Aorta (tissue), 5 donors: ENCODE measurements around the gene MICU1. TPM values are rescaled to one million over a fixed set of nuclear protein-coding genes. Genes with fewer than 3 reads are reported as not detected.

ENCODE experiments used
- ATAC-seq: fragments of 200-7000 bp; cut with Tn5 transposase; one replicate; pipeline ENCODE4 v1.9.1; 2022; ENCODE audit warnings: moderate library complexity; ENCODE audit not compliant: low FRiP score
- DNase-seq, 2 donors: peaks; one replicate each; pipeline ENCODE4 v3.0.0-alpha.2; 2020
- H3K27ac ChIP-seq, 2 donors: one replicate each; pipeline ENCODE4 v1.5.1; 2013; ENCODE audit warnings: low read length in 2 of 2, mild to moderate bottlenecking in 2 of 2, moderate library complexity in 2 of 2, control low read depth in 1 of 2, inconsistent platforms in 1 of 2, low read depth in 1 of 2
- H3K27me3 ChIP-seq, 2 donors: one replicate each; pipeline ENCODE4 v1.6.1; 2013; ENCODE audit warnings: control low read depth in 1 of 2, low read length in 1 of 2, mild to moderate bottlenecking in 1 of 2, moderate library complexity in 1 of 2; ENCODE audit not compliant: insufficient read depth in 2 of 2, control insufficient read depth in 1 of 2
- H3K36me3 ChIP-seq, 2 donors: one replicate each; pipeline ENCODE4 v1.6.1; 2013; ENCODE audit warnings: control low read depth in 1 of 2, low read length in 1 of 2, mild to moderate bottlenecking in 1 of 2; ENCODE audit not compliant: insufficient read depth in 2 of 2, control insufficient read depth in 1 of 2
- H3K4me1 ChIP-seq, 2 donors: one replicate each; pipeline ENCODE4 v1.6.1; 2013; ENCODE audit warnings: low read length in 2 of 2, control low read depth in 1 of 2, mild to moderate bottlenecking in 1 of 2, moderate library complexity in 1 of 2; ENCODE audit not compliant: insufficient read depth in 2 of 2, control insufficient read depth in 1 of 2
- H3K4me3 ChIP-seq, 2 donors: one replicate each; pipeline ENCODE4 v1.5.1; 2013; ENCODE audit warnings: low read length in 2 of 2, control low read depth in 1 of 2, mild to moderate bottlenecking in 1 of 2
- H3K9me3 ChIP-seq: one replicate; pipeline ENCODE4 v1.6.1; 2013; ENCODE audit warnings: mild to moderate bottlenecking, low read length; ENCODE audit not compliant: control insufficient read depth
- WGBS, 2 donors: extraction: QIAGEN DNeasy Blood & Tissue Kit; methylation state at CpG; one replicate each; pipeline ENCODE4 v1.1.7; 2013; 5-methylcytosine and 5-hydroxymethylcytosine counted together
- intact Hi-C, 2 donors: fragments of 100-400 bp; cut with DNase I; formaldehyde crosslinking; loops; one replicate each; pipeline versions ENCODE4 v1.14.2 to v1.15.0; 2022
- polyA plus RNA-seq, 2 donors: library from polyadenylated mRNA; stranded (reverse); fragments of 200-250 nt; gene quantifications; one replicate each; pipeline ENCODE4 v1.2.3, GENCODE V29; 2013
- total RNA-seq, 2 donors: library from RNA; stranded (reverse); fragmentation: NEBNext Ultra II Directional; extraction: Animal tissue kit (Norgen Biotek cat#: 25700); gene quantifications; one replicate each; pipeline ENCODE4 v1.2.1, GENCODE V29; 2021
- donor health status: healthy with polysubstance abuse.
- donor health status: Bipolar disorder and iron deficiency.
- donor health status: DM: no; HTN: no; CAD: no.
- donor health status: DM: no; HTN: no; CAD: no.
- donor health status: DM: yes; HTN: yes; CAD: no.

MICU1 gene
- total and polyA plus RNA-seq, 4 donors: 23.7 to 40.7 (median 37.5) TPM

- DNase-seq (peak in 1 of 2 donors; percentile 7), ATAC-seq (no peak)
- peak overlapping the region in 1 of 2 donors; percentile 17 for H3K27ac ChIP-seq
- no peak overlapping the region for H3K4me3 ChIP-seq
- 85 to 89% methylated on average over 7 of the region's 7 CpGs for WGBS, 2 donors
- H3K4me1 ChIP-seq: no peaks in the 10 kb centered on the region
- H3K27me3 ChIP-seq: no peaks in the 10 kb centered on the region
- H3K36me3 ChIP-seq: peaks cover 0 to 1% of the 10 kb centered on the region in 2 donors
- intact Hi-C loops: loop anchor here (2.0 to 10.0 kb wide), 6 partner anchors 328 to 510 kb away; partner anchors contain the start of gene MCU (in 2 of the 2)
- no peaks in the 10 kb centered on the region for H3K9me3 ChIP-seq
These were observed 260.6 kb downstream of the MICU1 start for GRCh38 chr10:72365106-72365895.

- no peaks in the 10 kb centered on the region for H3K4me1 ChIP-seq
- no peak overlapping the region for H3K4me3 ChIP-seq
- intact Hi-C loops: loop anchor here (2.0 to 10.0 kb wide), 5 partner anchors 328 to 510 kb away; partner anchors contain the start of gene MCU (in 2 of the 2)
- H3K27me3 ChIP-seq: no peaks in the 10 kb centered on the region
- peak; percentile 94 for ATAC-seq
- peaks cover 0 to 1% of the 10 kb centered on the region in 2 donors for H3K36me3 ChIP-seq
- 2 to 3% methylated on average over 12 of the region's 12 CpGs for WGBS, 2 donors
- H3K9me3 ChIP-seq: no peaks in the 10 kb centered on the region
- DNase-seq: peak; percentile 92 to 96
- H3K27ac ChIP-seq: peak overlapping the region in 1 of 2 donors; percentile 35
These were observed 261.6 kb downstream of the MICU1 start for GRCh38 chr10:72364239-72364777.

GRCh38 chr10:72356987-72357386, 268.9 kb downstream of the MICU1 start:
- Histone ChIP-seq H3K9me3 (no peaks in the 10 kb centered on the region), H3K36me3 (no peaks in the 10 kb centered on the region), H3K4me3 (no peak overlapping the region), H3K4me1 (peaks cover 0 to 2% of the 10 kb centered on the region in 2 donors), H3K27ac (no peak overlapping the region), H3K27me3 (no peaks in the 10 kb centered on the region)
- DNase-seq (peak in 1 of 2 donors; percentile 22), ATAC-seq (no peak)
- WGBS, 2 donors: 62% methylated on average over 4 of the region's 4 CpGs
- intact Hi-C loops: loop anchor here in 1 of 2 donors (10.0 kb wide), 1 partner anchor 268 kb away; the partner anchor contains the start of gene MICU1

- no peak overlapping the region for H3K4me3 ChIP-seq
- H3K27me3 ChIP-seq: no peaks in the 10 kb centered on the region
- ATAC-seq (no peak), DNase-seq (peak in 1 of 2 donors; percentile 9)
- no peak overlapping the region for H3K27ac ChIP-seq
- 91 to 92% methylated on average over 6 of the region's 6 CpGs for WGBS, 2 donors
- no peaks in the 10 kb centered on the region for H3K9me3 ChIP-seq
- H3K4me1 ChIP-seq: peaks cover 0 to 2% of the 10 kb centered on the region in 2 donors
- intact Hi-C loops: loop anchor here in 1 of 2 donors (10.0 kb wide), 1 partner anchor 269 kb away; the partner anchor contains the start of gene MICU1
- H3K36me3 ChIP-seq: no peaks in the 10 kb centered on the region
These were observed 269.8 kb downstream of the MICU1 start for GRCh38 chr10:72356115-72356514.

GRCh38 chr10:72355214-72355555, 270.7 kb downstream of the MICU1 start:
- peak overlapping the region in 1 of 2 donors; percentile 52 for H3K27ac ChIP-seq
- WGBS, 2 donors: 17 to 25% methylated on average over 7 of the region's 7 CpGs
- H3K4me3 ChIP-seq: peak overlapping the region in 1 of 2 donors; percentile 76
- no peaks in the 10 kb centered on the region for H3K9me3 ChIP-seq
- peaks cover 0 to 2% of the 10 kb centered on the region in 2 donors for H3K4me1 ChIP-seq
- intact Hi-C loops: loop anchor here in 1 of 2 donors (10.0 kb wide), 1 partner anchor 270 kb away; the partner anchor contains the start of gene MICU1
- DNase-seq: no peak
- ATAC-seq: peak; percentile 1
- H3K36me3 ChIP-seq: no peaks in the 10 kb centered on the region
- no peaks in the 10 kb centered on the region for H3K27me3 ChIP-seq

GRCh38 chr10:72354356-72355213, 271.3 kb downstream of the MICU1 start, which contains the start of gene DNAJB12:
TSS of gene DNAJB12 (minus strand) at chr10:72354919. CDS start at chr10:72354897, 22 bp downstream.
- Histone ChIP-seq H3K9me3 (no peaks in the 10 kb centered on the region), H3K27ac (peak within 1 kb of the TSS in 1 of 2 donors; percentile 88), H3K4me3 (peak within 1 kb of the TSS; percentile 70 to 76), H3K4me1 (peaks cover 0 to 2% of the 10 kb centered on the region in 2 donors), H3K36me3 (no peaks in the 10 kb centered on the region), H3K27me3 (no peaks in the 10 kb centered on the region)
- WGBS, 2 donors: 0% methylated on average over 74 of the region's 74 CpGs
- intact Hi-C loops: loop anchor here in 1 of 2 donors (10.0 kb wide), 1 partner anchor 270 kb away; the partner anchor contains the start of gene MICU1
- ATAC-seq (peak; percentile 96), DNase-seq (peak; percentile 94 to 96)

- intact Hi-C loops: loop anchor here in 1 of 2 donors (10.0 kb wide), 1 partner anchor 271 kb away; the partner anchor contains the start of gene MICU1
These were observed 271.9 kb downstream of the MICU1 start for GRCh38 chr10:72353965-72354355.

More at GRCh38 chr10:72353965-72354355, 271.9 kb downstream of the MICU1 start:
- Histone ChIP-seq H3K27me3 (no peaks in the 10 kb centered on the region), H3K4me1 (peaks cover 0 to 2% of the 10 kb centered on the region in 2 donors), H3K4me3 (peak overlapping the region; percentile 70 to 76), H3K9me3 (no peaks in the 10 kb centered on the region), H3K27ac (peak overlapping the region in 1 of 2 donors; percentile 73), H3K36me3 (no peaks in the 10 kb centered on the region)
- WGBS, 2 donors: 1% methylated on average over 23 of the region's 23 CpGs
- ATAC-seq (peak; percentile 36), DNase-seq (peak; percentile 56 to 82)
